Loucy (cell line): ENCODE results near the gene PPDPF.

Experiments
- CTCF ChIP-seq: fragments of 200-600 bp; sonication (generic); conservative IDR thresholded peaks from 2 replicates; pipeline ENCODE4 v1.5.1; 2014; ENCODE audit warnings: mild to moderate bottlenecking, antibody characterized with exemption, low read length
- EZH2phosphoT487 ChIP-seq: fragments of 200-600 bp; IDR thresholded peaks from 2 replicates; pipeline ENCODE4 v1.6.1; 2018; ENCODE audit warnings: antibody characterized with exemption, mild to moderate bottlenecking, moderate library complexity, borderline replicate concordance

- TF ChIP-seq CTCF (no peak), EZH2phosphoT487 (no peak)
Observed at GRCh38 chr20:63541371-63541770, 20.8 kb downstream of the PPDPF start.
